HG02884 (cell line): Measurements from ENCODE around the gene RPS6KA4.
"Not testable (repeated sequence)": the region's sequence is repeated elsewhere in the genome, so short reads cannot be mapped to it uniquely, and the experiment has no call there.

Source experiments
- ATAC-seq: cut with Tn5 transposase; IDR thresholded peaks from one replicate; pipeline ENCODE4 v1.9.1; 2021; ENCODE audit warnings: mild to moderate bottlenecking, moderate library complexity; ENCODE audit not compliant: unreplicated experiment

The RPS6KA4 gene

DNA sequence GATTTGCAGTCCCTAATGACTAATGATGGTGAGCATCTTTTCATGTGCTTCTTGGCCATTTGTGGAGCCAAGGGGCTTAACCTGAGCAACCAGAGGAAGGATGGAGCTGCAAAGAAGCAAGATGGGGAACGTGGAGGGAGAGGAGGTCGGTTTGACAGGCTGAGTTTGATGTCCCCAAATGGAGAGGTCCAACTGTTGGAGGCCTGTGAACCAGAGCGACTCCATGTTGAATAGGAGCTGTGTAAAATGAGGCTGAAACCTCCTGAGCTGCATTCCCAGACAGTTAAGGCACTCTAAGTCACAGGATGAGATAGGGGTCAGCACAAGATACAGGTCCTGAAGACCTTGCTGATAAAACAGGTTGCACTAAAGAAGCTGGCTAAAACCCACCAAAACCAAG is 54.5 kb downstream of the RPS6KA4 start:
- no peak for ATAC-seq

DNA sequence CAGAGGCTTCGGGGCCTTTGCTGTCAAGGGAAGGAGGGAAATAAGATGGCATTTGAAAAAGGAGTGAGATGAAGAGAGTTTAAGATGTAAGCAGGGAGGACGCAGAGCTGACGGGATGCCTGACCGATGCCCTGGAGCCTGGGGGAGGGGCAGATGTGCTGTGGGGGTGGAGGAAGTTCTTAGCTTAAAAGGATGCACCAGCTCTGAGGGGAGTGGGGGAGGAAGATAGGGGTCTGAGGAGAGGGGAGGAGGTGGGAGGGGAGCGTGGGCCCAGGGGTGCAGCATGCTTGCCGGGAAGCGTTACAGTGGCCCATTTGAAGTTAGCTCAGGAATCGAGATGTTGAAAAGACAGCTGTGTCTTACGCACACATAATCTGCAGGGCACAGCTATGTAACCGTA is 56.3 kb downstream of the RPS6KA4 start:
- no peak for ATAC-seq

DNA sequence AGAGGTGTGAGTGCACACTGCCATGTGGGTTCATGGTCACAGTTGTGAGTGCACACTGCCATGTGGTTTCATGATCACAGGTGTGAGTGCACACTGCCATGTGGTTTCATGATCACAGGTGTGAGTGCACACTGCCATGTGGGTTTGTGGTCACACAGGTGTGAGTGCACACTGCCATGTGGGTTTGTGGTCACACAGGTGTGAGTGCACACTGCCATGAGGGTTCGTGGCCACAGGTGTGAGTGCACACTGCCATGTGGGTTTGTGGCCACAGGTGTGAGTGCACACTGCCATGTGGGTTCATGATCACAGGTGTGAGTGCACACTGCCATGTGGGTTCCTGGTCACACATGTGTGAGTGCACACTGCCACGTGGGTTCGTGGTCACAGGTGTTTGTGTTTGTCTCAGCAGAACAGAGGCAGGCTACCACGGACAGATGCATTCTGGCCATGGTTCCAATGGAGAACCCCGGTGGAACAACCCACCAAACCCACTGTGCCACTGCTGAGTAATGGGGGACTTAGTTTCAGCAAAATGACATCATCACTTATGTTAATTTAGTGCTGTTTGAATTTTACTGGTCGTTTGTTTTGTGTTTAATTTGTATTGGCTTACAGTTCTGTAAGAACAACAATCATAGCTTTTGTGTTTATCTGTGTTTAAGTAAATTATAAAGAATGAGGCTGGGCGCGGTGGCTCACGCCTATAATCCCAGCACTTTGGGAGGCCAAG is 57.2 kb downstream of the RPS6KA4 start:
- no peak for ATAC-seq

DNA sequence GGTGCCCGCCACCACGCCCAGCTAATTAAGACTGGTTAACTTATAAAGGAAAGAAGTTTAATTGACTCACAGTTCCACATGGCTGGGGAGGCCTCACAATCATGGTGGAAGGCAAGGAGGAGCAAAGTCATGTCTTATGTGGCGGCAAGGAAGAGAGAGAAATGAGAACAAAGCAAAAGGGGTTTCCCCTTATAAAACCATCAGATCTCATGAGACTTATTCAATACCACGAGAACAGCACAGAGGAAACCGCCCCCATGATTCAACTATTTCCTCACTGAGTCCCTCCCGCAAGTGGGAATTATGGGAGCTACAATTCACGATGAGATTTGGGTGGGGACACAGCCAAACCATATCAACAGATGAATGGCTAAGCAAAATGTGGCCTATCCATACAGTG is 59.3 kb downstream of the RPS6KA4 start:
- not testable (repeated sequence) for ATAC-seq

DNA sequence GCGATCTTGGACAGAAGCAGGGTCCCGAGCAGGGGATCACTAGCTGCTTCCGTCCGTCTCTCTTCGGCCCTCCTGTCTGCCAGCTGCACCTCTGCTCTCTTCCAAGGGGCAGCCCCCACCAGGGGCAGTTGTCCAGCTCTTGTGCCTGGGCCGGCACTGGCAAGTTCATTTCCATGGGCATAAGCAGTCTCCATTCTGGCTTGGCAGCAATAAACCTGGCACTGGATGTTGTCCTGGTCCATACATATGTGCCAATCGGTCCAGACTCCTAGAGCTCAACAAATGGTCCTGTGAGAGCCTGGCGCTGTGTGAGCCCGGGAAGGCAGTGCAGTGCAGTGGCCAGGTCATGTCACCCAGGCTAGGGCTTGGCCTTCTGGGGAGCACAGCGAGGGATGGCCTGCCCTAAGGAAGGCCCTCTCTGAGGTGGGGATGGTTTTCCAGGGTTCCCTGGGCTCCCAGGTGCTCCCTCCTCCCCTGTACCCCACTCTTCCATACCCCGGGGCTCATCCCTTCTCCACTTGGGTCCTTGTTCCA is 60.4 kb downstream of the RPS6KA4 start:
- ATAC-seq: no peak

DNA sequence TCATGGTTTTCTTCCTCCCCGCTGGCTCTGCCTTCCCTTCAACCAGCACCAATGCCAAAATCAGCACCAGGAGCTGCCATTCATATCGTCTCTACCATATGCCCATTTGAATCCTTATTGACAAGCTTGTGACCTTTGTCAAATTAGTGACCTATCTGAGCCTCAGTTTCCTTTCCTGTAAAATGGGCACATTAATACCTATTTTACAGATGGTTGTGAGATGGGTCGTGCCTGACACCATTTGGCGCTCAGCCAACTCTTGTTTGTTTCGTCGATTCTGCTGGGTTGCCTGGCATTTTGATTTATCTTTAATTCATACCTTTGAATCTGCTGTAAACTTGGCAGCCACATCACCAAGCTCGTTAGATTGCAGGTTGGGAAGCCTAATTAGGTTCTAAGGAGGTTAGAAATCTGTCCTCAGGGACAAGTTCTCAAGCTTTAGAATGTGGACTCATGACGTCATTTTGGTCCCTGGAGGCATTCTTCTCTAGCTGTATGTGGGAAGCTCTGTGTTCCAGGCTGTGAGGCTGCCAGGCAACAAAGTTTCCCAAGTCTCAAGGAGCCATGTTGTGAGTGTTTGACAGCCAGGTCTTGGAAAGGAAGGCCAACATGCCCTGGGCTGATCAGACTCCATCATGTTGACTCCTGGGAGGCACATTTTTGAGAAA is 61.0 kb downstream of the RPS6KA4 start:
- ATAC-seq: no peak
